Liver (tissue), 9 donors: ENCODE measurements around the gene SLC16A14. TPM values are rescaled to one million over a fixed set of nuclear protein-coding genes. Genes with fewer than 3 reads are reported as not detected.

ENCODE experiments used
- DNase-seq: peaks from one replicate; pipeline ENCODE4 v3.0.0-alpha.2; 2017; ENCODE audit warnings: low spot score
- H3K27ac ChIP-seq, 2 donors: one replicate each; pipeline ENCODE4 v1.7.0; 2013; ENCODE audit warnings: inconsistent platforms in 2 of 2, low read length in 2 of 2, control low read depth in 1 of 2, low read depth in 1 of 2, mild to moderate bottlenecking in 1 of 2
- H3K27me3 ChIP-seq, 4 donors: one replicate each; pipeline versions ENCODE4 v1.6.1 to v1.7.0; 2013; ENCODE audit warnings: low read length in 3 of 4, inconsistent platforms in 1 of 4, mild to moderate bottlenecking in 1 of 4, moderate library complexity in 1 of 4; ENCODE audit not compliant: control insufficient read depth in 4 of 4, insufficient read depth in 4 of 4
- H3K36me3 ChIP-seq, 4 donors: one replicate each; pipeline versions ENCODE4 v1.6.1 to v1.7.0; 2013; ENCODE audit warnings: low read length in 3 of 4, mild to moderate bottlenecking in 3 of 4, low read depth in 1 of 4, moderate library complexity in 1 of 4; ENCODE audit not compliant: control insufficient read depth in 4 of 4, insufficient read depth in 3 of 4
- H3K4me1 ChIP-seq, 4 donors: one replicate each; pipeline versions ENCODE4 v1.6.1 to v1.7.0; 2013; ENCODE audit warnings: low read length in 3 of 4, mild to moderate bottlenecking in 3 of 4, moderate library complexity in 1 of 4; ENCODE audit not compliant: control insufficient read depth in 4 of 4, insufficient read depth in 4 of 4
- H3K4me3 ChIP-seq, 3 donors: one replicate each; pipeline versions ENCODE4 v1.6.1 to v1.7.0; 2013; ENCODE audit warnings: low read length in 3 of 3, control low read depth in 1 of 3, low read depth in 1 of 3, mild to moderate bottlenecking in 1 of 3
- H3K9ac ChIP-seq, 2 donors: one replicate each; pipeline ENCODE4 v1.7.0; 2013; ENCODE audit warnings: low read length in 2 of 2, mild to moderate bottlenecking in 2 of 2, moderate library complexity in 2 of 2, control low read depth in 1 of 2, low read depth in 1 of 2
- H3K9me3 ChIP-seq, 4 donors: one replicate each; pipeline versions ENCODE4 v1.6.1 to v1.7.0; 2013; ENCODE audit warnings: low read length in 3 of 4; ENCODE audit not compliant: control insufficient read depth in 4 of 4
- ATF3 ChIP-seq: IDR thresholded peaks from 2 replicates; pipeline ENCODE4 v1.6.1; 2016; ENCODE audit warnings: antibody characterized with exemption
- CTCF ChIP-seq: fragments of 150-350 bp; IDR thresholded peaks from 2 replicates; pipeline ENCODE4 v1.5.1; 2017; ENCODE audit warnings: improper control_type of control experiment, low read depth, low read length; ENCODE audit not compliant: missing input control
- EGR1 ChIP-seq, 2 donors: IDR thresholded peaks; 2 replicates each; pipeline ENCODE4 v1.6.1; 2016 to 2018; ENCODE audit warnings: antibody characterized with exemption in 2 of 2, low read depth in 2 of 2
- FOXA1 ChIP-seq: IDR thresholded peaks from 2 replicates; pipeline ENCODE4 v1.6.1; 2016; ENCODE audit warnings: antibody characterized with exemption
- GABPA ChIP-seq, 2 donors: IDR thresholded peaks in 1 of 2; conservative IDR thresholded peaks in 1 of 2; 2 replicates each; pipeline ENCODE4 v1.6.1; 2016; ENCODE audit warnings: antibody characterized with exemption in 2 of 2, mild to moderate bottlenecking in 1 of 2, moderate library complexity in 1 of 2
- HNF4G ChIP-seq: IDR thresholded peaks from 2 replicates; pipeline ENCODE4 v1.6.1; 2016; ENCODE audit warnings: antibody characterized with exemption
- JUND ChIP-seq, 2 donors: IDR thresholded peaks; 2 replicates each; pipeline ENCODE4 v1.6.1; 2016; ENCODE audit warnings: antibody characterized with exemption in 2 of 2
- MAX ChIP-seq: IDR thresholded peaks from 2 replicates; pipeline ENCODE4 v1.6.1; 2016; ENCODE audit warnings: antibody characterized with exemption
- NR2F2 ChIP-seq: IDR thresholded peaks from 2 replicates; pipeline ENCODE4 v1.6.1; 2016; ENCODE audit warnings: antibody characterized with exemption
- RAD21 ChIP-seq, 2 donors: IDR thresholded peaks; 2 replicates each; pipeline ENCODE4 v1.6.1; 2016; ENCODE audit warnings: antibody characterized with exemption in 2 of 2, mild to moderate bottlenecking in 2 of 2
- RXRA ChIP-seq, 2 donors: IDR thresholded peaks; 2 replicates each; pipeline ENCODE4 v1.6.1; 2017 to 2018; ENCODE audit warnings: antibody characterized with exemption in 2 of 2, mild to moderate bottlenecking in 1 of 2
- SP1 ChIP-seq: IDR thresholded peaks from 2 replicates; pipeline ENCODE4 v1.6.1; 2018; ENCODE audit warnings: antibody characterized with exemption, mild to moderate bottlenecking
- TAF1 ChIP-seq: conservative IDR thresholded peaks from 2 replicates; pipeline ENCODE4 v1.6.1; 2016; ENCODE audit warnings: antibody characterized with exemption, mild to moderate bottlenecking
- YY1 ChIP-seq: IDR thresholded peaks from 2 replicates; pipeline ENCODE4 v1.6.1; 2016; ENCODE audit warnings: antibody characterized with exemption, mild to moderate bottlenecking
- WGBS: extraction: QIAGEN DNeasy Blood & Tissue Kit; methylation state at CpG from one replicate; pipeline ENCODE4 v1.1.7; 2013; 5-methylcytosine and 5-hydroxymethylcytosine counted together
- polyA plus RNA-seq, 2 donors: library from polyadenylated mRNA; stranded (reverse) in 1 of 2; unstranded in 1 of 2; fragments of 200-250 nt in 1 of 2; fragments of >200 nt in 1 of 2; fragmentation: Nextera tagmentation in 1 of 2; extraction: Ambion mirVana in 1 of 2; gene quantifications; one replicate each; pipeline versions ENCODE4 v1.2.1 to v1.2.3, GENCODE V29; 2013 to 2015
- total RNA-seq, 2 donors: library from RNA; depleted of rRNA; stranded (reverse); fragments of >200 nt; gene quantifications; one replicate each; pipeline ENCODE4 v1.2.3, GENCODE V29; 2014
- donor health status: healthy.
- donor health status: healthy.
- donor health status: healthy.
- donor health status: healthy.
- donor health status: healthy.

Gene SLC16A14
- total and polyA plus RNA-seq, 4 donors = 0.28 to 3.7 (median 1.1) TPM

- 87% methylated on average over 3 of the region's 3 CpGs for WGBS
- no peak for DNase-seq
- Histone ChIP-seq H3K27me3 (no peaks in the 10 kb centered on the region), H3K36me3 (no peaks in the 10 kb centered on the region), H3K9ac (no peak overlapping the region), H3K4me3 (no peak overlapping the region), H3K27ac (no peak overlapping the region), H3K4me1 (no peaks in the 10 kb centered on the region), H3K9me3 (no peaks in the 10 kb centered on the region)
- TF ChIP-seq FOXA1 (no peak), CTCF (no peak), MAX (no peak), ATF3 (no peak), YY1 (no peak), SP1 (no peak), NR2F2 (no peak), RXRA (IDR thresholded peaks at IDR 0.05) (no peak)
Observed at GRCh38 chr2:230019742-230020141, 49.0 kb downstream of the SLC16A14 start.

- H3K27me3 ChIP-seq = no peaks in the 10 kb centered on the region
- H3K4me1 ChIP-seq = no peaks in the 10 kb centered on the region
- 95% methylated on average over 4 of the region's 4 CpGs for WGBS
Observed at GRCh38 chr2:230018153-230018552, 50.6 kb downstream of the SLC16A14 start.

GRCh38 chr2:230016844-230017243 is 51.9 kb downstream of the SLC16A14 start:
- Histone ChIP-seq H3K27ac (no peak overlapping the region), H3K27me3 (no peaks in the 10 kb centered on the region)

More at GRCh38 chr2:230018153-230018552, 50.6 kb downstream of the SLC16A14 start:
- no peak for DNase-seq
- H3K9ac ChIP-seq = no peak overlapping the region
- no peak overlapping the region for H3K4me3 ChIP-seq
- TF ChIP-seq RAD21 (IDR thresholded peaks at IDR 0.05) (no peak), EGR1 (IDR thresholded peaks at IDR 0.05; ENCODE audit: low read depth in 2 of 2) (no peak), CTCF (no peak)
- no peaks in the 10 kb centered on the region for H3K9me3 ChIP-seq
- H3K36me3 ChIP-seq = no peaks in the 10 kb centered on the region
- H3K27ac ChIP-seq = no peak overlapping the region

More at GRCh38 chr2:230016844-230017243, 51.9 kb downstream of the SLC16A14 start:
- no peak for TF ChIP-seq EGR1 (IDR thresholded peaks at IDR 0.05; ENCODE audit: low read depth in 2 of 2)
- TF ChIP-seq RAD21 (IDR thresholded peaks at IDR 0.05) = no peak
- no peak for TF ChIP-seq HNF4G
- no peak for TF ChIP-seq TAF1
- TF ChIP-seq SP1 = no peak
- no peak for TF ChIP-seq JUND (IDR thresholded peaks at IDR 0.05)
- TF ChIP-seq FOXA1 = no peak
- TF ChIP-seq NR2F2 = no peak
- no peak for TF ChIP-seq GABPA (IDR thresholded peaks at IDR 0.05 in 1 of 2, conservative IDR thresholded peaks at IDR 0.05 in 1 of 2)
- TF ChIP-seq YY1 = no peak
- TF ChIP-seq CTCF = no peak
- H3K4me3 ChIP-seq = no peak overlapping the region
- no peak for DNase-seq
- H3K9ac ChIP-seq = no peak overlapping the region
- no peaks in the 10 kb centered on the region for H3K9me3 ChIP-seq
- H3K4me1 ChIP-seq = no peaks in the 10 kb centered on the region
- no peaks in the 10 kb centered on the region for H3K36me3 ChIP-seq
